Measurements from ENCODE around the gene ROR2.

Gene ROR2

DNA sequence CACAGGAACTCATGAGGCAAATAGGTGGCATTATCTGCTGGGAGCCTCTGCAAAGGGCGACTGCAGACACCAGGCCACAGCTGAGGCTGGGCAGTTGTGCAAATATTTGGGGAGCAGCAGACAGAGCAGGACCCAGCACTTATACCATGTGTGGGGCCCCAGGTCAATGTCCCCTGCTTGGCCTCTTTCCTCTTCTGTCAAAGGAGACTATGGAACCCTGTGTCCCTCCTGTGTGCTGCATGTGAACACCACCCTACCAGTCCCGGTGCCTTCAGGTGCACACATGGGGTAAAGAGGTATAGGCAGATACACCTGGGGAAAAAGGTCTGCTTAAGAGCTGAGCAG, 50.8 kb downstream of the ROR2 start:
- DNase-seq = no peak

DNA sequence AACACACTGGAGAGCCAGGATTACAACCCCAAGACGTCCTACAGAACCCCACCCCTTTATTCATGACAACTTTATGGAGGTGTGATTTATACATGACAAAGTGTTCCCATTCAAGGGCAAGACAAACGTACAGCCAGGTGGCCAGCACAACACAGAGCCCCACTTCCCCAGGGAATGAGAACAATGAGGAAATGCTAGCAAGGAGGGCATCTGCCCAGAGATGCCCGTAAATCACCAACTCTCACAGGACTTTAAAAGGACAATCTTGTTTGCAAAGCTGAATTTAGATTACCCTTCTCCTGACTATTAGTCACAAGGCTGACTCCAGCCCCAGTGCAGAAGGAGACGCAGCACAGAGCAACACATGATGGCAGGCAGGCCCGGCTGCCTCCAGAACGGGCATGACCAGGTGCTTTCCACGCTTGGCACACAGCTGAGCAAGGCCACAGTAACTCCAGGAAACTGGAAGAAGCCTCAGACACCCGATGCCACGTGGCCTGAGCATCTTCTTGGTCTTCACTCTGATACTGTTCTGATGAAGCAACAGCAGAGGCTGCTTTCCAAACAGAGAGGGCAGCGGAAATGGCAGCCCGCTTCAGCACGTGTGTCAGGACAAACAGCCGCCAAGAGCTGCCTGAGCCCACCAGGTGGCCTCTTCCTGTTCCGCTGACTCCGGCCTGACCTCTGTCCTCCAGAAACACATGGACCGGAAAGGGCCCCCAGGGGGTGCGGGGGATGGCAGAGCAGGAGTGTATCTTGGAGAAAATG, 51.4 kb downstream of the ROR2 start:
- DNase-seq = peak; percentile 10 to 65

DNA sequence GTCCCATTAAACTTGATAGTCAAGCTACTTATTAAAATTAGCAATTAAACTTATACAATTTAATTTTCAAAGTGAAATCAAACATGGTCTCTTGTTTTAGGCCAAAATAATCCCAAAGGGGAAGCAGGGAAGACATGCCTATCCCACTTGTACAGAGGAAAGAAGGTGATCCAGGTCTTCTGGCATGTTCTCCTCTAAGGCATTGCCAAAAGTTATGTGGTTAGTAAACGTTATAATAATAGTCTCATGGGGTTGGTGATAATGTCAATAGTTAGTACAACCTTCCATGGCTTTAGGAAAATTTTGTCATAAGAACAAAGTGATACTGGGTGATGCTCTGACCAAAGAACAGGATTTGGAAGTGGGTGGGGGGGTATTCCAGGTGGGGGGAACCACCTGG, 52.8 kb downstream of the ROR2 start:
- DNase-seq = no peak

DNA sequence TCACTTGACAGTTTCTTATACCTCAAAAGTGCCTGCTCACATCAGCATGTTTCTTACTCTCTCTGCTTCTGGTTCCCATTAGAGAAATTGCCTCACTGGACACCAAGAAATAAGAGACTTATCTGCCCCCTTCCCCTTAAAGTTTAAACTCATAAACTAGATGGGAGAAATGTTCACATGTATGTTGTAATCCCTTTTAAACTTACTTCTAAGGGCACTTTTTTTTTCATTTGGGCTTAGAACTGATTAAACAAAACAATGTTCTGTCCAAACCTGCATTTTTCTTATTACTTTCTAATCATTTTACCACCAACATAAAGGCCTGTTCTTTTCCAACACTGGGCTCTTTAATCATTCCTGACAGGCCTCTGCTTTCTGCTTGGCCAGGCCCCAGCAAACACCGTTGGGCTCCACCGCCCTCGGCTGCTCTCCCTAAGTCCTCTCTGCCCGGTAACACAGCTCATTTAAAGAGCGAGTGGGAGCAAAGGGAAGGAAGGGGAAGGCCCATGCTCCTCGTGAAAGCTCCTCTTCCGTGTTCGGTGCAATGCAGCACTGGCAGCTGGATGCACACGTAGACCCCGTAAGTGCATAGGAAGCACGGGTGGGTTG, 53.4 kb downstream of the ROR2 start:
- peak; percentile 44 to 54 for DNase-seq

DNA sequence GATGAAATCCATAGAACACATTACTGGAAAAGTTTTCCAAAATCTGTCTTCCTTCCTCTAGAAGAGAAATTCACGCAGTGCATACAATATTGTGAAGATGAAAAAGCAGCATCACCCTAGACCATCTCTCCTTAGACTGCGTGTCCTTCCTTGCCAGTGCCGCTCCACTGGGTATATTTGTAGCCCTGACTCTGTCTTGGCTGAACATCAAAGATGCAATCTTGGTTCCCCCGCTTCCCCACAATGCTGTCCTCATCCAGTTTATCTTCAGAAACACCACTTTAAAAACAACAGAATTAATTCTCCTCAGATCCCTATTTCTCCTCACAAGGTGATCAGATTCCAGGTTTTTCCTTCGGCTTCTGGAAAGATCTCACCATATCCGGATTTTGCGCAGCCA, 53.9 kb downstream of the ROR2 start:
- DNase-seq = no peak

DNA sequence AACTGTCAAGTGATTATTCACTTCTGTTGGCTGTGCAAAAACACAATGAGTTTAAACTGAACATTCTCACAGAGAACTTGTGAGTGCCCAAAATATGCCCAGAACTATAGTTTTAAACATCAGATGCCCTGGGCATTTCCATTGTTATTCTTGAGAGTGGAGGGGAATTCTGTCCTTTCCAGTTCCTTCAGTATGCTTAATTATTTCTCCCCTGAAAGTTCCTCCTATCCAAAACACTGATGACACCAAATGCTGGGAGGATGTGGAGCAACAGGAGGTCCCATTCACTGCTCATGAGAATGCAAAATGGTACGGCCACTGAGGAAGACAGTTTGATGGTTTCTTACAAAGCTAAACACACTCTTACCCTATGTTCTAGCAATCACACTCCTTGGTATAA, 55.5 kb downstream of the ROR2 start:
- peak in 1 of 2 donors; percentile 4 for DNase-seq

DNA sequence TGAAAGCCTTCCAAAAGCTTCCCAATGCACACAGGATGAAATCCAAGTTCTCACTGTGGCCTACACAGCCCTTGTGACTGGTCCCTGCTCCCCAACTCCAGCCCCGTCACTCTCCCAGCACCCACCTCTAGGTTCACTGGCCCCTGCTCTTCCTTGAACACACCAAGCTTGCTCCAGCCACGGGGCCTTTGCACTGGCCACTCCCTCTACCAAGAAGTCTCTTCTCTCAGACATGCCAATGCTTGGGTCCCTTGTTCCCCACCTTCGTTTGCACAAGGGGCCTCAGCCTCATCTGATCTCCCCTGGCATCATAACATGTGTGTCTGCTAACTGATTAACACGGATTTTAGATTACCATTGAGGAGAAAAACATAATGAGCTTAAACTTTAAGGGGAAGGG, 56.0 kb downstream of the ROR2 start:
- DNase-seq = no peak

DNA sequence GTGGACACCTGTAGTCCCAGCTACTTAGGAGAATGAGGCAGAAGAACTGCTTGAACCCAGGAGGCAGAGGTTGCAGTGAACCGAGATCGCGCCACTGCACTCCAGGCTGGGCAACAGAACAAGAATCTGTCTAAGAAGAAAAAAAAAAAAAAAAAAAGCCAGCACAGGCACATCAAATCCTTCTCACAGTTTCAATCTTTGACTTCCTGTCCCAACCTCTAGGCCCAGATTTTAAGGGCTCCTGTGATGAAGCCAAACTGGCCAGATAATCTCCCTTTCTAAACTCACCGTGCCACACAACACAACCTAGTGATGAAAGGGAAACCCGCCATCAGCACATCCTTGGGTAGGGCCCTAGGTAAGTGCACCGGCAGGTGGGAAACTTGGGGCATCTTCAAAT, 58.1 kb downstream of the ROR2 start:
- no peak for DNase-seq

DNA sequence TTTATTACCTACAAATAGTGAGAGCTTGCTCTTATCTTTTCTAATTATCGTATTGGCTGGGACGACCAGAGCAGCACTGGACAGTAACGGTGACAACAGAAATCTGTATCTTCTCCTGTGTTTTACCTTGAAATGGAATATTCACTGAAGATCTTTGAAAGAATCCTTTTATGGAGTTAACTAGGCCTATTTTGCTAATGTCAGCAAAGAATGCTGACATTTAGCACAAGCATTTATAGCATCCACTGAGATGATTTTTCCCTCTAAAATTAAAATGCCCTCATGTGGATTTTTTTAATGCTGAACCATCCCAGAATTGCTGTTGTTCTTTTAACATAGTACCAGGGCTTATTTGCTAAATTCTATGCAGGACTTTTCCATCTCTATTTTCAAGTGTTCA, 59.4 kb downstream of the ROR2 start:
- no peak for DNase-seq

DNA sequence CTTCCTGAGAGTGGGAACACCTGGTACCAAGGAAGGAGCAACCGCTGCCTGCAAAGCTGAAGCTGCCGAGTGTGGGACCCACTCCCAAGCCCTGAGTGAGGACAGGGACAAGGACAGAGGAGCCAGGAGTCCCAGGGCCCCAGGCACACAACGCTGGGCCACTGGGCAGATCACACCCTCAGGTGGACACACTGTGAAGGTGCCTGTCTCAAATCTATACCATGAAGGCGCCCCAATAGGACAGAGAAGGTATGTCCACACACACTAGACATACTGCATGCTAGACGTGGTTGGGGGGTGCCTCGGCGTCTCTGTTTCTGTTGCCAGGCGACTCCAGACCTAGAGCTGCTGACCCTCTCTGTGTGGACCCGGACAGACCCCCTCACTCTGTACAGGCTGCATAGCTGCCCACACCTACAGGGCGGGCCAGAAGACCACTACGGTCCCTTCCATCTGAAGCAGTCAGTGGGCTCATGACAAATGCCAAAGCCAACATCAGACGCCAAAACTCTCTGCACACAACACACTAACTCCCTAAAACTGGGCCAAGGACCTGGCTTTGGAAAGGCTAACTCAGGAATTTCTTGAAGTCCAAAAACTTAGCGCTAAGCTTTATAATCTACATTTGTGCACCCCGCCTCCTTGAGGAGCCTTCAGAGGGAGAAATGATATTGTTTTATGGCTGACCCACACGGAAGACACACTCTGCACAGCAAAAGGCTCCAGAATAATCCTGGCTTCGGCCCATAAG, 60.7 kb downstream of the ROR2 start:
- no peak for DNase-seq

DNA sequence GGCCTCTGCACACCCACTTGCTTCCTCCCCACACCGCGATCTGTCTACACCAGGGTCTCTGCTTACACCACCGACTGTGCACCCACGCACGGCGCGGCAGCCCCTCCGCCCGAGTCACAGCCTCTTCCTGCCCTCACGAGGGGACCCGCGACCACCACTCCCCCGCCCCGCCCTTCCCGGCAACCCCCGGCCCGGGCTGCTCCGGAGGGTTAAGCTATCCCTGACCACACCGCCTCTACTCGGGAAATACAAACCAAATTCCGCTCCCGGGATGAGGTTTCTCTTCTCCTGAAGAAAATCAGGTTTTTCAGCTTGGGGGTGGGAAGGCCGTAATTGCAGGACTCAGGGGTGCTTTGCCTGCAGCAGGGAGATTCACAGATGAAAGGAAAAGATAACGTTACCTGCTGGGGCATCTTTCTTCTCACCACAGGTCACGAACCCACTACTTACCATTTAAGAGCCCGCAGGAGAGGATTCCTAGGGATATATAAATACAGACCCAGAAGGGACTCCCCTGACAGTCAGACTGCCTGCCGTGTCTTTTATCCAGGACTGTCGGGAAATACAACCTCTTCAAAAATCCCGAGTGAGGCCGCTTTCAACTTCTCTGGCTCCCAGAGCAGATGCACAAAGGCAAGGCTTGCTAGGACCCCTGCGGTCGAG, 63.5 kb downstream of the ROR2 start:
- no peak for DNase-seq

DNA sequence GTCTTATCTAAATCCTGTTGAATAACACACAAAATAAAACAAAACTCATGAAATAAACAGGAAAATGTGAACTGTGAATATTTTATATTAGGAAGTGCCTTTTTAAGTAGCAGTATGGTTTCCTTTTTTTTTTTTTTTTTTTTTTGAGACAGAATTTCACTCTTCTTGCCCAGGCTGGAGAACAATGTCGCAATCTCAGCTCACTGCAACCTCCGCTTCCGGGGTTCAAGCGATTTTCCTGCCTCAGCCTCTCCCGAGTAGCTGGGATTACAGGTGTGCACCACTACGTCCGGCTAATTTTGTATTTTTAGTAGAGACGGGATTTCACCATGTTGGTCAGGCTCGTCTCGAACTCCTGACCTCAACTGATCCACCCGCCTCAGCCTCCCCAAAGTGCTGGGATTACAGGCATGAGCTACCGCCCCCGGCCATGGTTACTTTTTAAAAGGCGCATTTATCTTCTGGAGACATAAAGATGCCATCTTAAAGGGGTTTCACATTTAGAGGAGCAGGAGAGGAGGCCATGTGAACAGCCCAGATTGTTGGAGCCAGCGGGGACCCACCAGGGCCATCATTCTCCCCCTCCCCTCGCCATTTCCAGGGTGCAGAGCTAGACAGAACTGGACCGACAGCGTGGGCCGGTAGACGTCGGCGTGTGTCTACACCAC, 64.1 kb downstream of the ROR2 start:
- no peak for DNase-seq

DNA sequence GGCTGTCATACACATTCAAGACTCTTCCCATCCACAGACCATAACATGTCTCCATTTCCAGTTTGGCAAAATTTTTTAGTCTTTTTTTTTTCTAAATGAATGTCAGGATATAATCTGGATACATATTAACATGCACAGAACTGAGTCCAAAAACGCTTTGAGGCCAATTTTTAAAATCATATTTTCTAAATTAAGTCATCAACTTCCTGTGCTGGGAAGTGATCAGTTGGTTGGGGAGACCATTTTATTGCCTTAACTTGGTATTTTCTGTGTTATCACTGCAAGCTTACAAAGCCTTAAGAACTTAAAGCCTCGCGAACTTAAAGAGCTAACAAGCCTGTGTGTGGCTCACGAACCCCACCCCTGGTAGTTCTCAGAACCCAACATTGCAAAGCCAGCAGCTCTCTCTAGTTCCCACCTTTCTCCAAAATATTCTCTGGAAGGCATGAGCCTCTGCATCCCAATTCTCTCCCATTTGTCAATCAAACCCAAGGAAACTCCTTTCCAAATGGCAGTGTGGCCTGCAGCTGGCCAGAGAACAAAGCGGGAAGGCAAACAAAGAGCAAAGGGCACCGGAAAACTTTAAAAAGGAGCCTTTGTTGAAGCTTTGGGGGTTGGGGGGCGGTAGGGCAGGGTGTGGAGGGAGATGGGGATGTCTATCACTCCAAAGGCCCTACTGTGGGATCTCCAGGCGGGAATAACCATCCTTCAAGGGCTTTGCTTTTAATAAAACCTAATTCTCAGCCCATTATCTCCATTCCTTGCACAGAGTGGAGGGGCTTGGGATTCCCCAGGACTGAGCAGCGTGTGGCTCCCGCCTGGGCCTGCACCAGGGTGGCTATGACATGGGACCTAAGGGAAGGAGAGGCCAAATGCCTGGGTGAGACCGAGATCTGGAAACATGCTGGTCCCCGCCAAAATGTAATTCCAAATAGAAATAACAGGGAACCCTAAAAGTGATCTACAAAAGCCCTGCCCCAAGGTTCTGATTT, 65.0 kb downstream of the ROR2 start:
- no peak for DNase-seq

DNA sequence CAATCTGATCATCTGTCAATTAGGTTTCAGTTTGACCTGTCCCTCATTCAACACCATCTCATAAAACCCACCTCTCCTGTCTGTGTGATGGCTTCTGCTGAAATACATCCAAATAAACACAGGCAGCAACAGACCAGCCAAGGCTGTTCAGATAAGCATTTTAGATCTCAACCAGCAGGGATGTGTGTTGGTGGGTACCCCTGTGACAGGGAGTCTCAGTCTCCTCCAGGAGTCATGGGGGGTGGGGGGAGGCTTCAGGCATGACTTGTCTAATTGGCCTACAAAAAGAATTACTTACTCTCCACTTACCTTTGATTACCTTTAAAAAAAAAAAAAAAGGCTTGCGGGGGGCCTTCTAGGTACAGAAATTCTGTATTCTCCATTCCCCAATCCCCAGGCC, 65.9 kb downstream of the ROR2 start:
- DNase-seq = no peak

DNA sequence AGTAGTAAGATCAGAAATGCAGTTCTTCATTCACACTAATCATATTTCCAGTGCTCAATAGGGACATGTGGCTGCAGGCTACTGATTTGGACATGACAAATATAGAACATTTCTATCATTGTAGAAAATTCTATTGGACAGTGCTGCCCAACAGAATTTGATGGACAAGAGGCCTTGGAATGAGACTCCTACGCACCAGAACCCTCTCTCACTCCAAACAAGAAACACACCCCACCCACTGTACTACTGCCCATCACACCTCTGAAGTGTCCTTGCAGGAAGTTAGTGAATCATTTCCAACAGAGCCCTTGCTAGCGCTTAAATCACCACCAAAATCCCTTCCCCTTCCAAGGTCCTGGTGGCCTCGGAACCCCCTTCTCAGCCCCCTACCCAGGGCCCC, 66.5 kb downstream of the ROR2 start:
- no peak for DNase-seq

DNA sequence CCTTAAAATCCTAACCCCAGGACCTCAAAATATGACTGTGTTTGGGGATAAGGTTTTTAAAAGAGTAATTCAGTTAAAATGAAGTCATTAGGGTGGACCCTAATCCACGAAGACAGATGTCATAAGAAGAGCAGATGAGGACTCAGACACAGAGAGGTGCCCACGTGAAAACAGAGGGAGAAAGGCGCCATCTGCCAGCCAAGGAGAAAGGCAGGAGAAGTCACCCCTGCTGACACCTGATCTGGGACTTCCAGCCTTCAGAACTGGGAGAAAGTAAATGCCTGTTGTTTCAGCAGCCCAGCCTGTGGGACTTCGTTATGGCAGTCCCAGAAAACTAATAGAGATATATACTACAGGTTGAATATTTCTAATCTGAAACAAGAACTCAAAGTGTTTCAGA, 67.4 kb downstream of the ROR2 start:
- no peak for DNase-seq

DNA sequence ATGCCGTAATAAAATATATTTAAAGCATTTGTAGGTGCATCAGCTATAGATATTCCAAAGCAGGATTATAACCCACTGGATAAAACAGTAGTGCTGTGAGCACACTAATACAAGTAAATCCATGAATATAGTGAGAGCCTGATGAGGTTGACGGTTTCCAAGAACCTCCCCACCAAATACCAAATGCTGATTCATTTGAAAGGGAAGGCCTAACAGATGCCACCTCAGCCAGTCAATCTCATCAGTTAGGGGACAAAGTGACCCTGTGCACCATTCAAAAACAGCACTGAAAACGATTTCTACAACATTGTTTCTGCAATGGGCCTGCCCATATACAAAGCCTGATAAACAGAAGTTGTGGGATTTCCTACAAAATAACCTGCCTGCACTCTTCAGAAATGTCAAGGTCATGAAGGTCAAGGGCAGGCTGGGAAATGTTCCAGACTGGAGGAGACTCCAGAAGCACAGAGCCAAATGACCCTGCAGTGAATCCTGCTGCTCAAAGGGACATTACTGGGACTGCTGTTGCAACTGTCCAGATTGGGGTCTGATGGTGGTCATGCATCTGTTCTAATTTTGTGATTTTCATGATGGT, 69.6 kb downstream of the ROR2 start:
- no peak for DNase-seq

DNA sequence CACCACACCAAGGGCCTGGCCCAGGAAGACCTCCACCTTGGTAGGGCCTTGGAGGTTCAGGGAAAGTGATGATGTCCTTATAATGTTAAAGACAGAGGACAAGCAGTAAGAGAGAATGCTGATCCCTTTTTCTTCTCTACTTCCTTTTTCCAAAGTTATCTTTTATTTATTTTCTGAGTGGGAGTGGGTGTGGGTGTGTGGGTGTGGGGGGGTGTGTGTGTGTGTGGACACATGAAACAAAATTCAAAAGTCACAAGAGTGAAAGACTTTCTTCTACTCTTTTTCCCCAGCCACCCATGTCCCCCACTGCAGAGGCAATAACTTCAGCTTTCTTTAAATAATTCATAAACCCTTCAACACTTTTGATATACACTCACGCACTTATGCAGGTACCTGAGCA, 70.8 kb downstream of the ROR2 start:
- DNase-seq = no peak

DNA sequence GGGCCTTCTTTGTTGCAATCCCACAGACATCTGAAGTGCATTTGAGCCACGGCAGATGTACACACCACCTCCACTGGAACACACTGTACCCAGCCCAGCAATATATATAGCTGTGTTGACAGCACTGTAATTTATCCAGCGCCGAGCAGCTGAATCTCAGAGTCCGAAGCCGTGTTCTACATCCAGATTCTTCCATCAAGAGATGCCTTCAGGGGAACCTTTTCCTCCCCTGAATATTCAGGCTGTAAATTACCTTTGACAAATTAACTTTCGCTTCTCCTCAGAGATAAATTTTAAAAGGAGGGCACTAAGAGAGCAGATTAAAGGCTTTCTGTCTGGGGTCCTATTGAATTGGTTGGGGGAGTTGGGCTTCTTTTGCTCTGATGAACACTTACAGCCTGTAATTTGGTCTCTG, 76.4 kb downstream of the ROR2 start:
- no peak for DNase-seq

DNA sequence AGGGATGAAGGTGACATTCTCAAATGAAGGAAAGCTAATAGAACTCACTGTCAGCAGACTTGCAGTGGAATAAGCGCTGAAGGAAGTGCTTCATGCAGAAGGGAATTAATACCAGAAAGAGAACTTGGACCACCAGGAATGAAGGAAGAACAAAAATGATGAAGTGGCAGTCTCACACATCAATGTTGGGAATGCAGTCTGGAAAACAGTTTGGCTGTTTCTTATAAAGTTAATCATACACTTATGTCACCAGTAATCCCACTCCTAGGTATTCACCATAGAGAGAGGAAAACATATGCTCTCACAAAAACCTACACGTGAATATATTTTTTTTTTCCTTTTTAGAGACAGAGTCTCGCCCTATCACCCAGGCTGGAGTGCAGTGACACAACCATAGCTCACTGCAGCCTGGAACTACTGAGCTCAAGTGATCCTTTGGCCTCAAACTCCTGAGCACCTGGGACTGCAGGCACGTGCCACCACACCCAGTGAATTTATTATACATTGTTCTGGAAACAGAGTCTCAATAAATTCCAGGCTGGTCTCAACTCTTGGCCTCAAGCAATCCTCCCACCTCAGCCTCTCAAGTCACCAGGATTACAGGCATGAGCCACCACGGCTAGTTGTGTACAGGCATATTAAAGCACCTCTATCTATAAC, 81.2 kb downstream of the ROR2 start:
- DNase-seq = no peak

DNA sequence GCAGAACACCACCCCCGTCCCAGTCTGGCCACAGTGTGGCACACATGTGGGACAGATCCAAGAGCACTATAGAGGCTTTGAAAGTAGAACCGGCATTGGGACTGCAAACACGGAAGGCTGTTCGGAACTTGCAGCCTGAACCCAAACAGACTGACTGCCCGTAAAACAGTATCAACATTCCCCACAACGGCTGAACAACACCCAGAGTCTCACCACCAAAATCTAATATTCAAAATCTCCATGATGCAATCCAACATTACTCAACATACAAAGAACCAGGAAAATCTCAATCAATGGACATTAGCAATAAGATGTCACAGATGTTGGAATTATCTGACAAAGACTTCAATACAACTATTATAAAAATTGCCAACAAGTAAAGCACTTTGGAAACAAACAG, 82.3 kb downstream of the ROR2 start:
- no peak for DNase-seq
